ENCODE results near the gene ELP2.

DNA sequence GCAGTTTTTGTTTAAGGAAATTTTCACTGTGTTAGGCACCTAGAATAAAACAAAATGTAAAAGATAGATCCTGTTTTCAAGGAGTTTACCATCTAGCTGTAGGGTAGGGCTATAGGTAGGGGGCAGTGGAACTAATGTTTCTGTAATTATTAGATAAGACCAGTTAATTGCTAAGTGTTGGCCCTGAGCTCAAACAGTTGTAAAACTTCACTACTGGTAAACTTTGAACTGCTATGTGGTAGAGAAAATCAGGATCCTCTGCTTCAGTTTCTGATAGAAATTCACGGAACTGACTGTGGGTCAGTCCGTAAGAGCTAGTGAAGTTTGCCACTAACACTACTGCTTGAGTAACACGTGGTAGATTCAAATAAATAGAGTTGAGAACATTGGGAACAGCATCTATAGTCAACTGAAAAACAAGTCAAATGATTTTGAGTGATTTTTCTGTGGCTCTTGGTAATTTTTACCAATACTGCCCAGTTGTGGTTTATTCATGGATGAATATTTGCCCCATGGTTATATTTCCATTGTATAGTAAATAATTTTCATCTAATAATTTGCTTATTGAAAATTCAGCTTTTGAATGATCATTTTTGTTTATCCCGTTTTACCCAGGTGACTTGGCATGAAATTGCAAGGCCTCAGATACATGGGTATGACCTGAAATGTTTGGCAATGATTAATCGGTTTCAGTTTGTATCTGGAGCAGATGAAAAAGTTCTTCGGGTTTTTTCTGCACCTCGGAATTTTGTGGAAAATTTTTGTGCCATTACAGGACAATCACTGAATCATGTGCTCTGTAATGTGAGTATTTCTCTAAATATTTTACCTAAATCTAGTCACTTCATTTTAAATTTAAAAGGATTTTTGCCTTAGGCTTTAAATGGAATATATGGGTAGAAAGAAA, 26.4 kb downstream of the ELP2 start:
- TF ChIP-seq, protein P1, sequence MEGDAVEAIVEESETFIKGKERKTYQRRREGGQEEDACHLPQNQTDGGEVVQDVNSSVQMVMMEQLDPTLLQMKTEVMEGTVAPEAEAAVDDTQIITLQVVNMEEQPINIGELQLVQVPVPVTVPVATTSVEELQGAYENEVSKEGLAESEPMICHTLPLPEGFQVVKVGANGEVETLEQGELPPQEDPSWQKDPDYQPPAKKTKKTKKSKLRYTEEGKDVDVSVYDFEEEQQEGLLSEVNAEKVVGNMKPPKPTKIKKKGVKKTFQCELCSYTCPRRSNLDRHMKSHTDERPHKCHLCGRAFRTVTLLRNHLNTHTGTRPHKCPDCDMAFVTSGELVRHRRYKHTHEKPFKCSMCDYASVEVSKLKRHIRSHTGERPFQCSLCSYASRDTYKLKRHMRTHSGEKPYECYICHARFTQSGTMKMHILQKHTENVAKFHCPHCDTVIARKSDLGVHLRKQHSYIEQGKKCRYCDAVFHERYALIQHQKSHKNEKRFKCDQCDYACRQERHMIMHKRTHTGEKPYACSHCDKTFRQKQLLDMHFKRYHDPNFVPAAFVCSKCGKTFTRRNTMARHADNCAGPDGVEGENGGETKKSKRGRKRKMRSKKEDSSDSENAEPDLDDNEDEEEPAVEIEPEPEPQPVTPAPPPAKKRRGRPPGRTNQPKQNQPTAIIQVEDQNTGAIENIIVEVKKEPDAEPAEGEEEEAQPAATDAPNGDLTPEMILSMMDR (IDR thresholded peaks at IDR 0.05) = no peak
- TF ChIP-seq ZFX (IDR thresholded peaks at IDR 0.05; ENCODE audit: borderline replicate concordance) = no peak

Measured in 22Rv1 (cell line).